Measurements from ENCODE around the gene ZNRF2. TPM values are rescaled to one million over a fixed set of nuclear protein-coding genes. Genes with fewer than 3 reads are reported as not detected.
A peak's percentile ranks its signal among the peaks of the same experiment; 100 is the strongest.

ZNRF2 gene
- total RNA-seq, 4 donors from 2014 or later: 9.6 to 19.3 (median 17.4) TPM

DNA sequence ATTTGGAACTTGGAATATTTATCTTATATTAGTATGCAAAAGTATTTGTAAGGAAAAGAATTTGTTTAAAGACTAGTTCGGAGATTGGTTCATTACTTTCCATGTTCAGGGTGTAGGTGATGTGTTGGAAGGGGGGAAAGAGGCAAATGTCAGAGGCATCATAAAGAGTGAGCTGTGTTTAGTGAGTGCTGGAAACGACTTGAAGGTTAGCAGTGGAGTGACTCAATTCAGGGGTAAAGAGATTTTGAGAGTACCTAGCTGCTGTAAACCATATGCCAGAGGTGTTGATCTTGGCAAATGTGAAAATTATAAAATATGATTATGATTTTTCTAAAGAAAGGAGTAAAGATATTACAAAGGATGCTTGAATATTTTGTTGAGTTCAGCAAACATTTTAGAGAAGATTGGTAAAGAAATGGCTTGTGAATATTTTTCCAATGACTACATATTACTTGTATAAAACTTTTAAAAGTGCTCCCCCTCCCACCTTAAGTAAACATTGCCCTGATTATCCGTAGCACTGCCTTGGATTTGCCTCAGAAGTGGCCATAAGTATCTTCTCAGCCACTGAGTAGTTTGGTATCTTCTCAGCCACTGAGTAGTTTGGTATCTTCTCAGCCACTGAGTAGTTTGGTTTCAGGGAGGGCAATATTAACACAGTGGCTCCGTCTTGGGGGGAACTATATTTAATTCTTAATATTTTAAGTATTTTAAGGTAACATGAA, 51.5 kb downstream of the ZNRF2 start:
- no peak for TF ChIP-seq CTCF (IDR thresholded peaks at IDR 0.05 in 4 of 5, conservative IDR thresholded peaks at IDR 0.05 in 1 of 5)
- TF ChIP-seq POLR2A (IDR thresholded peaks at IDR 0.05): no peak
- H3K4me3 ChIP-seq: no peak overlapping the region
- no peaks in the 10 kb centered on the region for H3K27me3 ChIP-seq
- H3K36me3 ChIP-seq: no peaks in the 10 kb centered on the region
- no peak for ATAC-seq
- in situ Hi-C loops (cut with MboI; ENCODE audit: low sequenced_read_pairs in 4 of 4) (no loop called here), intact Hi-C loops (cut with DNase I; ENCODE audit: low total_unique reads) (no loop called here)
- DNase-seq: no peak
- H3K27ac ChIP-seq: no peak overlapping the region
- H3K4me1 ChIP-seq: peaks cover 6 to 13% of the 10 kb centered on the region in 2 donors
- H3K9me3 ChIP-seq: no peaks in the 10 kb centered on the region

GRCh38 chr7:30344513-30344912, 60.1 kb downstream of the ZNRF2 start:
- Histone ChIP-seq H3K36me3 (no peaks in the 10 kb centered on the region), H3K4me3 (no peak overlapping the region), H3K27me3 (no peaks in the 10 kb centered on the region), H3K27ac (no peak overlapping the region), H3K4me1 (peaks cover 14 to 23% of the 10 kb centered on the region in 2 donors), H3K9me3 (no peaks in the 10 kb centered on the region)
- ATAC-seq (no peak), DNase-seq (no peak)
- in situ Hi-C loops (cut with MboI; ENCODE audit: low sequenced_read_pairs in 4 of 4): no loop called here
- intact Hi-C loops (cut with DNase I; ENCODE audit: low total_unique reads): loop anchor here (5.0 kb wide), 1 partner anchor 42 kb away; no protein-coding TSS in a partner anchor
- no peak for TF ChIP-seq POLR2A (IDR thresholded peaks at IDR 0.05)
- TF ChIP-seq CTCF (IDR thresholded peaks at IDR 0.05 in 4 of 5, conservative IDR thresholded peaks at IDR 0.05 in 1 of 5): no peak

DNA sequence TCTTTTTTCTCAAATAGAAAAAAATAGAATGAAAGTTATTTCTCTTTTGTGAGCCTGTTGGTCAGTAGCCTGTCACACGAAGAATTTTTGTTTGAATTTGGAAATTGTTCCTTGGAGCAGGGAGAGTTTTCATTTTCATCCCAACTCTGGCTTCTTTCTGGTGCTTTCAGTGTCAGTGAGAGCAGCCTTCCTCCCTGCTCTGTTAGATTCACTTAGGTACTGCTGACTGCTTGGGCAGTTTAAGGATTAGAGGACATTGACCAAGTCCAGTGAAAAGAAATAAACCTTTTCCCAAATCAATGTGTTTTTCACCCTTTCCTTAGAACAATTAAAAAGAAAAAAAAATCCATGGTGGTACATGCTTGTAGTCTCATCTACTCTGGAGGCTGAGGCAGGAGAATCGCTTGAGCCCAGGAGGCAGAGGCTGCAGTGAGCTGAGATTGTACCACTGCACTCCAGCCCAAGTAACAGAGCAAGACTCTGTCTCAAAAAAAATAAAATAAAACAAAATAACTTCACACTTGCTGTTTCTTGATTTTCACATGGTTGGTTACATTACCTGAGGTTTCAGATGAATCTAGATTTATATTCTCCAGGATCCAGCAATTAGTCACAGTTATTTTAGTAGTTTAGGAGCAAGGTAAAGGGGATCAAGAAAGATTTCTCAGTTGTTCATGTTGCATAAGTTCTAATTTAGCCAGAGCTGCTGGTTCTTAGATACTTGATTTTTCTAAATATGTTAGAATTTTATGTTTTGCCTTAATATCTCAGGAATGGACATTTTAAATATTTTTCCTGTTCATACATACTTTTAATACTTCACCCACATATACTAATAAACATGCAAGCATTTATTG, 63.1 kb downstream of the ZNRF2 start:
- no peaks in the 10 kb centered on the region for H3K36me3 ChIP-seq
- no peak overlapping the region for H3K4me3 ChIP-seq
- intact Hi-C loops (cut with DNase I; ENCODE audit: low total_unique reads) (no loop called here), in situ Hi-C loops (cut with MboI; ENCODE audit: low sequenced_read_pairs in 4 of 4) (no loop called here)
- peaks cover 26 to 37% of the 10 kb centered on the region in 2 donors for H3K4me1 ChIP-seq
- H3K9me3 ChIP-seq: no peaks in the 10 kb centered on the region
- H3K27ac ChIP-seq: no peak overlapping the region
- TF ChIP-seq POLR2A (IDR thresholded peaks at IDR 0.05) (no peak), CTCF (IDR thresholded peaks at IDR 0.05 in 4 of 5, conservative IDR thresholded peaks at IDR 0.05 in 1 of 5) (no peak)
- DNase-seq (no peak), ATAC-seq (peak in 1 of 2 donors; percentile 30)
- no peaks in the 10 kb centered on the region for H3K27me3 ChIP-seq

- Histone ChIP-seq H3K36me3 (no peaks in the 10 kb centered on the region), H3K4me1 (peaks cover 28 to 37% of the 10 kb centered on the region in 2 donors), H3K9me3 (no peaks in the 10 kb centered on the region), H3K27me3 (no peaks in the 10 kb centered on the region), H3K4me3 (no peak overlapping the region), H3K27ac (peak overlapping the region in 1 of 4 donors; percentile 7)
- DNase-seq: no peak
- in situ Hi-C loops (cut with MboI; ENCODE audit: low sequenced_read_pairs in 4 of 4) (no loop called here), intact Hi-C loops (cut with DNase I; ENCODE audit: low total_unique reads) (no loop called here)
- TF ChIP-seq CTCF (IDR thresholded peaks at IDR 0.05 in 4 of 5, conservative IDR thresholded peaks at IDR 0.05 in 1 of 5): no peak
- ATAC-seq: peak; percentile 19 to 36
Measured at GRCh38 chr7:30348083-30348560, 63.7 kb downstream of the ZNRF2 start.

Measured in gastrocnemius medialis (tissue), 4 donors.